ENCODE results near the gene KRTAP10-2. TPM values are rescaled to one million over a fixed set of nuclear protein-coding genes. Genes with fewer than 3 reads are reported as not detected.

Gene KRTAP10-2
- polyA plus RNA-seq, 1 donor = not detected

Other genes starting within 250 kb of the KRTAP10-2 start
- gene CFAP410, start 212.1 kb downstream of the KRTAP10-2 start, polyA plus RNA-seq (ENCODE audit: insufficient read length) = 16.5 TPM
- gene TRPM2, start 197.9 kb downstream of the KRTAP10-2 start, polyA plus RNA-seq (ENCODE audit: insufficient read length) = 1.5 TPM
- gene LRRC3, start 96.0 kb downstream of the KRTAP10-2 start, polyA plus RNA-seq (ENCODE audit: insufficient read length) = 2.2 TPM
- not detected for gene KRTAP10-1, start 11.3 kb downstream of the KRTAP10-2 start, polyA plus RNA-seq (ENCODE audit: insufficient read length)
- not detected for gene KRTAP10-3, start 7.3 kb upstream of the KRTAP10-2 start, polyA plus RNA-seq (ENCODE audit: insufficient read length)
- not detected for gene KRTAP10-4, start 22.2 kb upstream of the KRTAP10-2 start, polyA plus RNA-seq (ENCODE audit: insufficient read length)
- not detected for gene KRTAP10-5, start 29.1 kb upstream of the KRTAP10-2 start, polyA plus RNA-seq (ENCODE audit: insufficient read length)
- gene KRTAP10-6, start 41.0 kb upstream of the KRTAP10-2 start, polyA plus RNA-seq (ENCODE audit: insufficient read length) = not detected
- gene KRTAP10-7, start 49.1 kb upstream of the KRTAP10-2 start, polyA plus RNA-seq (ENCODE audit: insufficient read length) = not detected
- not detected for gene KRTAP10-8, start 60.6 kb upstream of the KRTAP10-2 start, polyA plus RNA-seq (ENCODE audit: insufficient read length)
- not detected for gene KRTAP10-9, start 75.6 kb upstream of the KRTAP10-2 start, polyA plus RNA-seq (ENCODE audit: insufficient read length)
- gene KRTAP10-10, start 85.9 kb upstream of the KRTAP10-2 start, polyA plus RNA-seq (ENCODE audit: insufficient read length) = not detected
- gene KRTAP10-11, start 94.9 kb upstream of the KRTAP10-2 start, polyA plus RNA-seq (ENCODE audit: insufficient read length) = not detected
- not detected for gene KRTAP12-4, start 103.2 kb upstream of the KRTAP10-2 start, polyA plus RNA-seq (ENCODE audit: insufficient read length)
- gene KRTAP12-3, start 106.4 kb upstream of the KRTAP10-2 start, polyA plus RNA-seq (ENCODE audit: insufficient read length) = not detected
- not detected for gene KRTAP12-2, start 115.4 kb upstream of the KRTAP10-2 start, polyA plus RNA-seq (ENCODE audit: insufficient read length)
- gene KRTAP12-1, start 130.7 kb upstream of the KRTAP10-2 start, polyA plus RNA-seq (ENCODE audit: insufficient read length) = not detected
- gene KRTAP10-12, start 145.7 kb upstream of the KRTAP10-2 start, polyA plus RNA-seq (ENCODE audit: insufficient read length) = not detected
- 0.13 TPM for gene TSPEAR, start 160.1 kb upstream of the KRTAP10-2 start, polyA plus RNA-seq (ENCODE audit: insufficient read length)